ENCODE results near the gene GTF2F2.
"Not testable (repeated sequence)": the region's sequence is repeated elsewhere in the genome, so short reads cannot be mapped to it uniquely, and the experiment has no call there.

The GTF2F2 gene

GRCh38 chr13:45218689-45219088 is 98.4 kb downstream of the GTF2F2 start:
- no peak for DNase-seq (ENCODE audit: low read depth in 2 of 2)

GRCh38 chr13:45219123-45219891 is 99.0 kb downstream of the GTF2F2 start:
- DNase-seq (ENCODE audit: low read depth in 2 of 2): no peak

- no peak for DNase-seq (ENCODE audit: low read depth in 2 of 2)
These were observed 99.6 kb downstream of the GTF2F2 start for GRCh38 chr13:45219938-45220375.

GRCh38 chr13:45220403-45220802 is 100.1 kb downstream of the GTF2F2 start:
- no peak for DNase-seq (ENCODE audit: low read depth in 2 of 2)

- no peak for DNase-seq (ENCODE audit: low read depth in 2 of 2)
These were observed 102.2 kb downstream of the GTF2F2 start for GRCh38 chr13:45222516-45222915.

- no peak for DNase-seq (ENCODE audit: low read depth in 2 of 2)
These were observed 102.6 kb downstream of the GTF2F2 start for GRCh38 chr13:45222919-45223318.

GRCh38 chr13:45224176-45224575 is 103.9 kb downstream of the GTF2F2 start:
- no peak for DNase-seq (ENCODE audit: low read depth in 2 of 2)

GRCh38 chr13:45225370-45225769 is 105.1 kb downstream of the GTF2F2 start:
- DNase-seq (ENCODE audit: low read depth in 2 of 2): no peak

- DNase-seq (ENCODE audit: low read depth in 2 of 2): no peak
These were observed 105.7 kb downstream of the GTF2F2 start for GRCh38 chr13:45226024-45226423.

GRCh38 chr13:45228002-45228401 is 107.7 kb downstream of the GTF2F2 start:
- DNase-seq (ENCODE audit: low read depth in 2 of 2): no peak

- no peak for DNase-seq (ENCODE audit: low read depth in 2 of 2)
These were observed 108.9 kb downstream of the GTF2F2 start for GRCh38 chr13:45229172-45229571.

GRCh38 chr13:45231305-45231704 is 111.0 kb downstream of the GTF2F2 start:
- no peak for DNase-seq (ENCODE audit: low read depth in 2 of 2)

- no peak for DNase-seq (ENCODE audit: low read depth in 2 of 2)
These were observed 111.4 kb downstream of the GTF2F2 start for GRCh38 chr13:45231722-45232121.

- no peak for DNase-seq (ENCODE audit: low read depth in 2 of 2)
These were observed 112.3 kb downstream of the GTF2F2 start for GRCh38 chr13:45232591-45232990.

GRCh38 chr13:45238945-45239795 is 118.9 kb downstream of the GTF2F2 start:
- no peak for DNase-seq (ENCODE audit: low read depth in 2 of 2)

GRCh38 chr13:45240143-45240542 is 119.8 kb downstream of the GTF2F2 start:
- DNase-seq (ENCODE audit: low read depth in 2 of 2): no peak

GRCh38 chr13:45242070-45242469 is 121.8 kb downstream of the GTF2F2 start:
- DNase-seq (ENCODE audit: low read depth in 2 of 2): no peak

- DNase-seq (ENCODE audit: low read depth in 2 of 2): no peak
These were observed 122.2 kb downstream of the GTF2F2 start for GRCh38 chr13:45242524-45242923.

- DNase-seq (ENCODE audit: low read depth in 2 of 2): no peak
These were observed 122.8 kb downstream of the GTF2F2 start for GRCh38 chr13:45243077-45243476.

- DNase-seq (ENCODE audit: low read depth in 2 of 2): not testable (repeated sequence)
These were observed 124.4 kb downstream of the GTF2F2 start for GRCh38 chr13:45244736-45245135.

GRCh38 chr13:45249662-45250061 is 129.4 kb downstream of the GTF2F2 start:
- no peak for DNase-seq (ENCODE audit: low read depth in 2 of 2)

- no peak for DNase-seq (ENCODE audit: low read depth in 2 of 2)
These were observed 134.1 kb downstream of the GTF2F2 start for GRCh38 chr13:45254396-45254795.
